GM12878 (cell line): ENCODE measurements around the gene SYNJ2. TPM values are rescaled to one million over a fixed set of nuclear protein-coding genes. Genes with fewer than 3 reads are reported as not detected.

Experiments
- ATAC-seq: fragments of 200-7000 bp; cut with Tn5 transposase; 3 replicates; pipeline ENCODE4 v1.9.1; 2020; ENCODE audit warnings: mild to moderate bottlenecking, moderate library complexity
- BruUV-seq: library from RNA; stranded (reverse); fragments of 400-500 nt; replicated peaks from 2 replicates; lab custom pipeline; 2021; lab: Mats Ljungman, UMichigan
- CTCF ChIA-PET: fragments of 300-600 bp; sonication (Branson Sonifier 250); formaldehyde crosslinking; extraction: SDS; loops from one replicate; lab custom pipeline; 2021; ENCODE audit warnings: inconsistent platforms; lab: Yijun Ruan, JAX
- POLR2A ChIA-PET: fragments of 350-600 bp; formaldehyde crosslinking; extraction: SDS; loops from one replicate; lab custom pipeline; 2021; ENCODE audit warnings: inconsistent platforms; lab: Charles Lee
- RAD21 ChIA-PET: fragments of 300-600 bp; sonication (Branson Sonifier 250); formaldehyde crosslinking; loops from one replicate; lab custom pipeline; 2023; ENCODE audit warnings: antibody characterized with exemption; ENCODE audit not compliant: unreplicated experiment; lab: Charles Lee
- SMC1A ChIA-PET: fragments of 300-600 bp; sonication (Branson Sonifier 250); formaldehyde crosslinking; loops from one replicate; lab custom pipeline; 2023; ENCODE audit not compliant: unreplicated experiment, uncharacterized antibody; lab: Charles Lee
- DNase-seq: peaks from one replicate; pipeline ENCODE4 v3.0.0-alpha.2; 2011; ENCODE audit warnings: low read depth, low spot score
- FAIRE-seq: peaks from 3 replicates; lab custom pipeline; 2011; peaks lifted over from hg19 to GRCh38; lab: Jason Lieb, UNC
- H2AFZ ChIP-seq: 2 replicates; pipeline ENCODE4 v1.6.0; 2011; ENCODE audit warnings: low read depth, low read length, control low read depth; ENCODE audit not compliant: control insufficient read depth
- H3K27ac ChIP-seq: 2 replicates; pipeline ENCODE4 v1.5.1; 2011; ENCODE audit warnings: control low read depth; ENCODE audit not compliant: control insufficient read depth, insufficient read depth
- H3K27me3 ChIP-seq, 2 experiments: replicated peaks in 1 of 2; 2 replicates each; pipeline versions ENCODE4 v1.6.0 to v1.6.1; 2011; ENCODE audit warnings: low read length in 1 of 2; ENCODE audit not compliant: control insufficient read depth in 2 of 2, insufficient read depth in 2 of 2
- H3K36me3 ChIP-seq, 2 experiments: 2 replicates each; pipeline ENCODE4 v1.5.1; 2011; ENCODE audit warnings: low read length in 1 of 2; ENCODE audit not compliant: control insufficient read depth in 2 of 2, insufficient read depth in 2 of 2
- H3K4me1 ChIP-seq: 2 replicates; pipeline ENCODE4 v1.6.1; 2011; ENCODE audit warnings: mild to moderate bottlenecking, low read length, moderate library complexity, mixed read lengths; ENCODE audit not compliant: control insufficient read depth, insufficient read depth
- H3K4me2 ChIP-seq: 2 replicates; pipeline ENCODE4 v1.6.0; 2011; ENCODE audit warnings: control low read depth; ENCODE audit not compliant: control insufficient read depth, insufficient read depth
- H3K4me3 ChIP-seq: fragments of 200-600 bp; sonication (generic); 2 replicates; pipeline ENCODE4 v1.5.1; 2016
- H3K79me2 ChIP-seq: 2 replicates; pipeline ENCODE4 v1.6.0; 2011; ENCODE audit warnings: low read length; ENCODE audit not compliant: control insufficient read depth, insufficient read depth
- H3K9ac ChIP-seq: 2 replicates; pipeline ENCODE4 v1.8.0; 2011; ENCODE audit warnings: low read length, control low read depth, mixed read lengths; ENCODE audit not compliant: control insufficient read depth, insufficient read depth
- H3K9me3 ChIP-seq: replicated peaks from 3 replicates; pipeline ENCODE4 v1.5.1; 2011; ENCODE audit warnings: mild to moderate bottlenecking, low read length; ENCODE audit not compliant: control insufficient read depth, insufficient read depth
- H4K20me1 ChIP-seq: 2 replicates; pipeline ENCODE4 v1.6.0; 2011; ENCODE audit not compliant: control insufficient read depth, insufficient read depth
- BMI1 ChIP-seq: fragments of 450-650 bp; IDR thresholded peaks from 2 replicates; pipeline ENCODE4 v1.6.1; 2016; ENCODE audit warnings: mild to moderate bottlenecking, moderate library complexity, borderline replicate concordance
- CHD1 ChIP-seq: IDR thresholded peaks from 2 replicates; pipeline ENCODE4 v1.6.1; 2012; ENCODE audit warnings: low read depth, low read length, improper control_type of control experiment
- GABPA ChIP-seq: IDR thresholded peaks from 2 replicates; pipeline ENCODE4 v1.6.1; 2014; ENCODE audit warnings: antibody characterized with exemption, low read depth, mild to moderate bottlenecking, inconsistent platforms
- NBN ChIP-seq: fragments of 450-650 bp; IDR thresholded peaks from 2 replicates; pipeline ENCODE4 v1.6.1; 2016
- POLR2AphosphoS5 ChIP-seq: IDR thresholded peaks from 2 replicates; pipeline ENCODE4 v1.6.1; 2011; ENCODE audit warnings: mild to moderate bottlenecking, low read length, inconsistent platforms
- RBBP5 ChIP-seq: fragments of 200-600 bp; sonication (generic); conservative IDR thresholded peaks from 2 replicates; pipeline ENCODE4 v1.6.1; 2016
- RUNX3 ChIP-seq: IDR thresholded peaks from 2 replicates; pipeline ENCODE4 v1.6.1; 2012; ENCODE audit warnings: low read length, inconsistent platforms
- SKIL ChIP-seq: fragments of 450-650 bp; IDR thresholded peaks from 2 replicates; pipeline ENCODE4 v1.6.1; 2017; ENCODE audit warnings: mild to moderate bottlenecking, low read depth, inconsistent platforms; ENCODE audit not compliant: poor library complexity, severe bottlenecking
- SMC3 ChIP-seq: IDR thresholded peaks from 2 replicates; pipeline ENCODE4 v1.6.1; 2011; ENCODE audit warnings: low read length, improper control_type of control experiment, borderline replicate concordance
- SRF ChIP-seq, 2 experiments: IDR thresholded peaks; 2 replicates each; pipeline ENCODE4 v1.6.1; 2011; ENCODE audit warnings: low read depth in 2 of 2, low read length in 2 of 2, mild to moderate bottlenecking in 1 of 2, moderate library complexity in 1 of 2
- TCF12 ChIP-seq: IDR thresholded peaks from 2 replicates; pipeline ENCODE4 v1.6.1; 2011; ENCODE audit warnings: low read depth, mild to moderate bottlenecking, low read length
- WGBS: methylation state at CpG from one replicate; pipeline ENCODE4 v1.1.6; 2016; ENCODE audit warnings: low lambda C conversion rate; ENCODE audit not compliant: insufficient replicate concordance, insufficient coverage; ENCODE audit errors: missing lambda C conversion rate; 5-methylcytosine and 5-hydroxymethylcytosine counted together
- in situ Hi-C: fragments of 300-500 bp; cut with MboI; formaldehyde crosslinking; loops from 9 replicates; pipeline ENCODE4 v1.14.3; 2018; ENCODE audit warnings: mixed read lengths
- intact Hi-C: fragments of 100-400 bp; cut with micrococcal nuclease; formaldehyde crosslinking; loops from one replicate; pipeline ENCODE4 v1.14.2; 2022; ENCODE audit not compliant: unreplicated experiment
- polyA plus RNA-seq, 11 experiments: library from polyadenylated mRNA; depleted of rRNA in 4 of 11; unstranded in 6 of 11; stranded (reverse) in 5 of 11; fragments of >200 nt; fragmentation: Nextera tagmentation in 4 of 11; fragmentation: Illumina TruSeq in 1 of 11; extraction: Ambion mirVana in 4 of 11; extraction: Trizol in 1 of 11; gene quantifications; 1 replicate in 1 of 11; 2 replicates in 10 of 11; pipeline versions ENCODE4 v1.2.1 to v1.2.3, GENCODE V29; 2011 to 2016; ENCODE audit warnings: inconsistent platforms in 2 of 11, missing spikeins in 2 of 11, low read depth in 1 of 11
- total RNA-seq, 4 experiments: library from RNA; depleted of rRNA in 3 of 4; stranded (reverse); fragments of >200 nt in 3 of 4; fragmentation: Illumina TruSeq in 1 of 4; extraction: Trizol in 1 of 4; gene quantifications; 2 replicates each; pipeline versions ENCODE4 v1.2.1 to v1.2.3, GENCODE V29; 2013 to 2021
- TF ChIP-seq, protein P1 (sequence below): fragments of 450-650 bp; IDR thresholded peaks from 2 replicates; pipeline ENCODE4 v1.6.1; 2016; ENCODE audit warnings: mild to moderate bottlenecking

The SYNJ2 gene
- total and polyA plus RNA-seq, 10 of the 15 experiments (the other 5 are each of a cell fraction or from before 2014, with no cell fraction given), result 0.11 to 1.8 (median 0.57) TPM

DNA sequence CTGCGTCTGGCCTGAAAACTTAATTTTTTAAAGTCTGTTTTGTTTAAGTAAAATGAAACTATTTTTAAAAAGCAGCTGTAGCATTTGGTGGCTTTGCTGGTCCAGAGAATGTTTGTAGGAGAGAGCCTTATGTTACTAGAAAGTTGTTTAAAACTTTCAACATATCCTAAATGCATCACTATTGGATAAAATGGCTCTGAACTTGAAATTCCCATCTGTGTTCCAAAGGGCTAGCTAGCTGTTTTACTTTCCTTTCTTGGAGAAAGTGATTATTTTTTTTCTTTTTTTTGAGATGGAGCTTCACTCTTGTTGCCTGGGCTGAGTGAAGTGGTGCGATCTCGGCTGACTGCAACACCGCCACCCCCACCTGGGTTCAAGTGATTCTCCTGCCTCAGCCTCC lies 2.5 kb downstream of the SYNJ2 start:
- BruUV-seq, result TSS peak; percentile 37
- no peak for ATAC-seq
- Histone ChIP-seq H3K27me3 (peaks cover 3 to 10% of the 10 kb centered on the region in 2 experiments; a peak in 3 of 4 replicates), H3K4me1 (peaks cover 3% of the 10 kb centered on the region; the same call in 1 of the 2 replicates), H3K27ac (no peak overlapping the region), H4K20me1 (no peaks in the 10 kb centered on the region), H3K4me2 (peak overlapping the region; percentile 17; the same call in 1 of the 2 replicates), H3K79me2 (peaks cover 7% of the 10 kb centered on the region; the same call in 1 of the 2 replicates), H3K9ac (no peak overlapping the region), H3K36me3 (no peaks in the 10 kb centered on the region; a peak in 1 of 4 replicates), H3K4me3 (0 out of 2 replicates have a peak overlapping the region, but pooled peaks have one; percentile 36), H3K9me3 (no peaks in the 10 kb centered on the region), H2AFZ (no peak overlapping the region)
- in situ Hi-C loops (no loop called here), intact Hi-C loops (loop anchor here (5.0 kb wide), 1 partner anchor 43 kb away; no protein-coding TSS in a partner anchor)
- ChIA-PET CTCF (interaction anchor here (2.5 kb wide), 1 partner anchor 42 kb away, joined by 16 read pairs; no protein-coding TSS in a partner anchor), RAD21 (no interaction called here), SMC1A (no interaction called here), POLR2A (interaction anchor here (1.1 kb wide), 1 partner anchor 44 kb away, joined by 3 read pairs; no protein-coding TSS in a partner anchor)
- TF ChIP-seq BMI1 (no peak), GABPA (no peak), RBBP5 (no peak), NBN (no peak), POLR2AphosphoS5 (no peak), SKIL (no peak), SMC3 (no peak), TCF12 (no peak), SRF (IDR thresholded peaks at IDR 0.05; ENCODE audit: low read depth in 2 of 2, low read length in 2 of 2) (no peak), CHD1 (no peak), RUNX3 (no peak)
- TF ChIP-seq, protein P1, sequence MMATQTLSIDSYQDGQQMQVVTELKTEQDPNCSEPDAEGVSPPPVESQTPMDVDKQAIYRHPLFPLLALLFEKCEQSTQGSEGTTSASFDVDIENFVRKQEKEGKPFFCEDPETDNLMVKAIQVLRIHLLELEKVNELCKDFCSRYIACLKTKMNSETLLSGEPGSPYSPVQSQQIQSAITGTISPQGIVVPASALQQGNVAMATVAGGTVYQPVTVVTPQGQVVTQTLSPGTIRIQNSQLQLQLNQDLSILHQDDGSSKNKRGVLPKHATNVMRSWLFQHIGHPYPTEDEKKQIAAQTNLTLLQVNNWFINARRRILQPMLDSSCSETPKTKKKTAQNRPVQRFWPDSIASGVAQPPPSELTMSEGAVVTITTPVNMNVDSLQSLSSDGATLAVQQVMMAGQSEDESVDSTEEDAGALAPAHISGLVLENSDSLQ, result no peak
- FAIRE-seq, result no peak
- no peak for DNase-seq
- over 99% methylated on average over 4 of the region's 4 CpGs for WGBS
